GM12872 (cell line): ENCODE results near the gene CASP7.

ENCODE experiments used
- CTCF ChIP-seq: IDR thresholded peaks from 3 replicates; pipeline ENCODE4 v1.5.1; 2011; ENCODE audit warnings: low read depth, mild to moderate bottlenecking, low read length, moderate library complexity; ENCODE audit not compliant: insufficient read depth

The CASP7 gene

GRCh38 chr10:113754768-113755167 lies 75.1 kb downstream of the CASP7 start:
- no peak for TF ChIP-seq CTCF

GRCh38 chr10:113756940-113757543 lies 77.3 kb downstream of the CASP7 start:
- TF ChIP-seq CTCF: no peak

GRCh38 chr10:113762083-113762482 lies 82.4 kb downstream of the CASP7 start:
- TF ChIP-seq CTCF: no peak

GRCh38 chr10:113764582-113764981 lies 84.9 kb downstream of the CASP7 start:
- TF ChIP-seq CTCF: no peak

GRCh38 chr10:113765910-113766309 lies 86.2 kb downstream of the CASP7 start:
- TF ChIP-seq CTCF: no peak

- no peak for TF ChIP-seq CTCF
Observed at GRCh38 chr10:113767222-113767621, 87.5 kb downstream of the CASP7 start.

- no peak for TF ChIP-seq CTCF
Observed at GRCh38 chr10:113770346-113770745, 90.6 kb downstream of the CASP7 start.

- no peak for TF ChIP-seq CTCF
Observed at GRCh38 chr10:113775686-113776294, 96.1 kb downstream of the CASP7 start.
